Gastroesophageal sphincter (tissue), 3 donors: ENCODE data around the gene CHST13.

Experiments used
- EP300 ChIP-seq: sonication (generic); formaldehyde crosslinking; IDR thresholded peaks from one replicate; pipeline ENCODE4 v1.6.1; 2017; ENCODE audit warnings: antibody characterized with exemption, mild to moderate bottlenecking
- POLR2AphosphoS5 ChIP-seq: sonication (generic); formaldehyde crosslinking; IDR thresholded peaks from one replicate; pipeline ENCODE4 v1.6.1; 2017; ENCODE audit warnings: antibody characterized with exemption
- TF ChIP-seq, protein P1 (sequence below), 4 experiments: fragments of 200-600 bp in 2 of 4; fragments of 450-650 bp in 2 of 4; sonication (generic) in 1 of 4; IDR thresholded peaks; one replicate each; pipeline ENCODE4 v1.5.1; 2017 to 2019; ENCODE audit warnings: antibody characterized with exemption in 4 of 4, mild to moderate bottlenecking in 2 of 4, moderate library complexity in 2 of 4

DNA sequence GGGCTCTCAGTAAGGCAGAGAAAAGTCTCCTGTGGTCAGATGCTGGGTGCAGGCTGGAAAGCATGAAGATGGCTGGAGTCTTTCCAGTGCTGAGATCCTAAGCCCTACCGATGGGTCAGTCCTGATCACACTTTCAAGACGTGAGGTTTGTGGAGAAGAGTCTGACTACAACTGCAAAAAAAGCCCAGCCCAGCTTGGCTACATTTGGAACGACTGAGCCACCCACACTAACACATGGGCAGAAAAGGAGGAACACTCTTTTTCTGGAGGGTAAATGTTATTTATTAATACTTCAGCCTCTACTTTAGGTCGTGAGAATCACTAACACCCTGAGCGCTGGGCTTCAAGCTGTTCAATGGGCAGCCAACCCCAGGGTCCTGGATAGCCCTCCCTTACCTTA is 56.8 kb downstream of the CHST13 start:
- TF ChIP-seq EP300 (no peak), POLR2AphosphoS5 (no peak)
- TF ChIP-seq, protein P1, sequence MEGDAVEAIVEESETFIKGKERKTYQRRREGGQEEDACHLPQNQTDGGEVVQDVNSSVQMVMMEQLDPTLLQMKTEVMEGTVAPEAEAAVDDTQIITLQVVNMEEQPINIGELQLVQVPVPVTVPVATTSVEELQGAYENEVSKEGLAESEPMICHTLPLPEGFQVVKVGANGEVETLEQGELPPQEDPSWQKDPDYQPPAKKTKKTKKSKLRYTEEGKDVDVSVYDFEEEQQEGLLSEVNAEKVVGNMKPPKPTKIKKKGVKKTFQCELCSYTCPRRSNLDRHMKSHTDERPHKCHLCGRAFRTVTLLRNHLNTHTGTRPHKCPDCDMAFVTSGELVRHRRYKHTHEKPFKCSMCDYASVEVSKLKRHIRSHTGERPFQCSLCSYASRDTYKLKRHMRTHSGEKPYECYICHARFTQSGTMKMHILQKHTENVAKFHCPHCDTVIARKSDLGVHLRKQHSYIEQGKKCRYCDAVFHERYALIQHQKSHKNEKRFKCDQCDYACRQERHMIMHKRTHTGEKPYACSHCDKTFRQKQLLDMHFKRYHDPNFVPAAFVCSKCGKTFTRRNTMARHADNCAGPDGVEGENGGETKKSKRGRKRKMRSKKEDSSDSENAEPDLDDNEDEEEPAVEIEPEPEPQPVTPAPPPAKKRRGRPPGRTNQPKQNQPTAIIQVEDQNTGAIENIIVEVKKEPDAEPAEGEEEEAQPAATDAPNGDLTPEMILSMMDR (IDR thresholded peaks at IDR 0.05): no peak
